Left hindlimb (tissue), 1 donor: ENCODE results near the gene INTS2.
"Not testable (repeated sequence)": the region's sequence is repeated elsewhere in the genome, so short reads cannot be mapped to it uniquely, and the experiment has no call there.

Experiments used
- DNase-seq: peaks from one replicate; pipeline ENCODE4 v3.0.0-alpha.2; 2018

The INTS2 gene

DNA sequence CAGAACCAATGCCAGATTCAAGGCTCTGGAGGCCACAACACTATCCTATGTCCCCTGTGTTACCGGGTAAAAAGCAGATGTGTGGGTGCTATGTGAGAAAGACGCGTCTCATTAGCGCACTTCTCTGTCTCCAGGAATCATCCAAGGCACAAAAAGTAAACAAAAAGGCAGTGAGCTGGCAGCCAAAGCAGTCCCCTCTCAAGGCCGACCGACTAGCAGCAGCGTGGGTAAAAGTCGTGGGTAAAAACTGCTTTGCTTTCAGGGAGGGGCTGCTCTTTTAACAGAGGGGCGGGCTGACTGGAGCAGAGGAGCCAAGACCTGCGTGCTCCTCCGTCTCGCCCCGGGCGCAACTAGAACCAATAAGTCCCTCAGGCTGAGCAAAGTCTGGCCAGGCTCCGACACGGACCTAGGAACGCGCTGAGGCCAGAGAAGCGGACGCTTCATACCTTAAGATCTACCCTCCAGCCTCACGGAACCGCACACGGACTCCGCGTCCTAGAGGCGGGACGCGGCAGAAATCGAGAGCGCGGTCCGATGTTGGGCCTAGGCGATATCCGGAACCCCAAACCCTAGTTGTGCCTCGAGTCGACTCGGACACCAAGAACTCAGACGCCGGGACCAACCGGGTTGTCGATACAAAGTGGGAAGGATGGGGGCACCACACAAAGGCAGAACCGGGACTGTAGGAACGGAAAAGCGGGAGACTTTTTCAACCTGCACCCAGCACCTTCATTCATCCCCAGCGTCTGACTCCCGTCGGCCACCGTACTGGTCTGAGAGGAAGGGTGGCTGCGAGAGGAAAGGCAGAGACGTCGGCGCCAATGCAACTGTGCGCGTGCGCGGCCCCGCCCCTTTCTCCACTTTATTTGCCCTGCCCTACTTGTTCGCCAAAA, at the start of gene INTS2:
Gene INTS2, minus strand, starts transcription at position 775 of the 893 bp plus-strand sequence. CDS start 1,338 bp downstream, outside the sequence.
- DNase-seq: peak; percentile 97

- DNase-seq: no peak
These were observed 46.3 kb upstream of the INTS2 start for GRCh38 chr17:61974115-61974514.

- no peak for DNase-seq
These were observed 44.5 kb upstream of the INTS2 start for GRCh38 chr17:61972311-61972710.

DNA sequence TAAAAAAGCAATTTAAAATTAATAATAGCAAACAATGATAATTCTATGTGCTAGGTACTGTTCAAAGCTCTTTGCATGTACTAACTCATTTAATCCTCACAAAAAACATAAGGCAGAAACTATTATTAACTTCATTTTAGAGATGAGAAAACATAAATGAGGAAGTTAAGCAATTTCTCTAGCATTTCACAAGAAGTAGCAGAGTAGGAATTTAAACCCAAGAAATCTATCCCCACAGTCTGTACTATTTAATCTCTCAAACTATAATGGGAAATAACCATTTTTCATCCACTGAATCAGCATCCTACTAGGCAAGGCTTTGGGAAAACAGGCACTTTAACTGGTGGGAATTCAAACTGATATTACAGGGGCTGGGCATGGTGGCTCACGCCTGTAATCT, 42.2 kb upstream of the INTS2 start:
- no peak for DNase-seq

- no peak for DNase-seq
These were observed 41.0 kb upstream of the INTS2 start for GRCh38 chr17:61968757-61969156.

DNA sequence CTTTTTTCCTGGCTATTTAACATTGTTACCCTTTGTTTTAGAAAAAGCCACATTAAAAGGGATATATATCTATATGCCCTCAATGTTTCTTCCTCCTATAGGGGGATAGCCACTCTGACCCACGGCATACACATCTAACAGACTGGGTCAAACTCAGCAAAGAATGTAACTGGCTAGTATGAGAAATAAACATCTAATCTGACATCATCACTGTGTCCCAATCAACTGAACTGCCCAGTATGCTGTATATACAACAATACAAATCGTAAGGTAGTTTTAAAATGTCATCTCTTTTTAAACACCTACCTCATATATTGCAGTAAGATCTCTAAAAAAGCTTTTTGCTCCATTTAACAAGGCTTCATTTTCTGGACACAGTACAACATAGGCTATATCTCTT, 39.9 kb upstream of the INTS2 start:
- no peak for DNase-seq

DNA sequence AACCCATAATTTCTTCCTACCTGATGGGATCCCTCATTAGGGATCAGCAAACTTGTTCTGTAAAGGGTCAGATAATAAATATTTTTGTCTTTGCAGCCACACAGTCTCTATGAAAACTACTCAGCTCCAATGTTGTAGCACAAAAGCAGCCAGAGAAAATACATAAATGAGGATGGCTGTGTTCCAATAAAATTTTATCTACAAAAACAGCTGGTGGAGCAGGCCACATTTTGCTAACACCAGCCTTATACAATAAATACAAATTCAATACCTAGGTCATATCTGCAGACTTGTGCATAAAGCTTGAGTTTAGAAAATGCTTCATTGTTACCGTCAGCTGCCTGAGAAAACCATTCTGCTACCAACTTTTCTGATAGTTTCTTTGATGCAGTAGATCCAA, 38.4 kb upstream of the INTS2 start:
- DNase-seq: no peak

GRCh38 chr17:61955619-61956018, 27.8 kb upstream of the INTS2 start:
- DNase-seq: no peak

- no peak for DNase-seq
These were observed 19.7 kb upstream of the INTS2 start for GRCh38 chr17:61947367-61948078.

- DNase-seq: no peak
These were observed 18.6 kb upstream of the INTS2 start for GRCh38 chr17:61946359-61946758.

- DNase-seq: no peak
These were observed 15.3 kb upstream of the INTS2 start for GRCh38 chr17:61943117-61943516.

DNA sequence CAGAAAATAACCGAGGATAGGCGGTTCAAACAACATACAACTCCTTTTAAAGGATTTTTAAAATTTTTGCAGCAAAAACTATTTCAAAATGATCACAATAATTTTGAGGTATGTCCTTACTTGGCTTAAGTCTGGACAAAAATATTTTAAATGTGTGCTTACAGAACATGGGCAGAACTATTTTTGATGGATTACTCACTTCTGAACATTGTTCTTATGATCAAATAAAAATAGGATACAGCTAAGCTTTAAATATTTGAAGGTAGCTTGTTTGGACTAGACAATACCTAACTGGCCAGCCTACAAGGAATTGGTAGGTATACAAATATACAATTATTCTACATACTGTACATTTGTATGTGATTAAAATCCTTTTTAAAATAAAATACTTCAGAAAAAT, 14.3 kb upstream of the INTS2 start:
- DNase-seq: no peak

DNA sequence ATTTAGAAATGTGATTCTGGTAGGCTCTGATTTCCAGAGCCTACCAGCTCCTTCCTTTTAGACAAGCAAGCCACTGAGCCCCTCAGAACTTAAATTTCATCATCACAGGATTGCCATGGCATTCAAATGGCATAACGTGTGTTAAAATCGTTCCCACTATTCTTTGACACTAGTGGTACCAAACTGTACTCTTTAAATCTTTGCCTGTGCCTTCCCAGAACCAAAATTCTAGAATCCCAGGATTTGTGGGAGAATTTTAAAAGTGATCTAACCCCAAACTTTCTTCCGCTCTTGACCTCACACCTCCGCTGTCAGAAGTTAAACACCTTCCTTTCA, 287 bp upstream of the INTS2 start:
- no peak for DNase-seq

- DNase-seq: no peak
These were observed 965 bp downstream of the INTS2 start for GRCh38 chr17:61926826-61927207.

DNA sequence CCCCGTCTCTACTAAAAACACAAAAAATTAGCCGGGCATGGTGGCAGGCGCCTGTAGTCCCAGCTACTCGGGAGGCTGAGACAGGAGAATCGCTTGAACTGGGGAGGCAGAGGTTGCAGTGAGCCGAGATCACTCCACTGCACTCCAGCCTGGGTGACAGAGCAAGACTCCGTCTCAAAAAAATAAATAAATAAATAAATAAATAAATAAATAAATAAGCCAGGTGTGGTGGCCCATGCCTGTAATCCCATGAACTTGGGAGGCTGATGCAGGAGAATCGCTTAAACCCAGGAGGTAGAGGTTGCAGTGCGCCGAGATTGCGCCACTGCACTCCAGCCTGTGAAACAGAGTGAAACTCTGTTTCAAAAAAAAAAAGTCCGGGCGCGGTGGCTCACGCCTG, 12.6 kb downstream of the INTS2 start:
- not testable (repeated sequence) for DNase-seq

DNA sequence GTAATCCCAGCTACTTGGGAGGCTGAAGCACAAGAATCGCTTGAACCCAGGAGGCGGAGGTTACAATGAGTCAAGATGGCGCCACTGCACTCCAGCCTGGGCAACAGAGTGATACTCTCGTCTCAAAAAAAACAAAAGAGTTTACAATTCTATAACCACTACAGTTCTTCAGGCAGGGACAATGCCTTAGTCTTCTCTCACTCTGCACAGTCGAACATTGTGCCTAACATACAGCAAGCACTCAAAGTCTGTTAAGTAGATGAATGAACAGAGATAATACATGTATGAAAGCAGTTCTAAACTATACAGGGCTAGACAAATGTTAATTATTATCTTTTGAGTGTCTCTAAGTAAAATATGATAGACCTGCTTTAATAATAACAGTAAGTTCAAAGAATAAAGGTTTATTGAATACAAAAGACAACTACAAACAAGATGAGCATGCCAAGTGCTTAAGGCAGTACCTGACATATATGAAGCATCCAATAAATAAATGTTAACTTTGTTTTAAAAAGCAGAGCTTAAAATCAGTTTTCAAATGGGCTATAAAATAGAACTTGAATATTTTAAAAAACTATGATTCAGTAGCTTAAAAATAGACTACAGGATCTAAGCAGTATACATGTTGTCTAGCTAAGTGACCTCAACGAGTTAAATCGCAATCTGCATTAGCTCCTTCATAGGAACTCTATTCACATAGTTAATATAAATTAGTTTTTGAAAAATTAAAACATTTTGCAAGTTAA, 19.3 kb downstream of the INTS2 start:
- DNase-seq: no peak

DNA sequence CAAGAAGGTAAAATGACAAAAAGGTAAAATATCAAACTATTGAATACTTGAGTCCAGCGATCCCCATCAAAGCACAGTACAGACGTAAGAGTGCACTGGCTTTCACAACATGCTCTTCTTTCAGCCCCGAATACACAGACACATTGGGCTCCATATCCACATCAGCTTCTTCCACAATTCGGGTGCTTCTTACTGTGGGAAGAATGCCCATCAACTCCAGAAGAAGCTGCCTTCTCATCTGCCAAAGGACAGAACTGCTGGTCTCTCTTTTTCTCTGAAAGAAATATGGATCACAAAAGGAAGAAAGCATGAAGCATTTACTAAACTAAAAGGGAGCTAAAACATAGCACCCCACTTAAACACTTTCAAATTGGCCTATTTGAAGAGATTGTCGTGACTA, 20.4 kb downstream of the INTS2 start:
- DNase-seq: no peak

- no peak for DNase-seq
These were observed 23.6 kb downstream of the INTS2 start for GRCh38 chr17:61904094-61904710.

GRCh38 chr17:61903251-61903650, 24.5 kb downstream of the INTS2 start:
- DNase-seq: no peak

GRCh38 chr17:61897548-61898180, 30.1 kb downstream of the INTS2 start:
- no peak for DNase-seq

GRCh38 chr17:61895391-61895790, 32.4 kb downstream of the INTS2 start:
- DNase-seq: no peak

GRCh38 chr17:61894310-61894709, 33.5 kb downstream of the INTS2 start:
- DNase-seq: not testable (repeated sequence)

GRCh38 chr17:61887733-61888132, 40.0 kb downstream of the INTS2 start:
- DNase-seq: not testable (repeated sequence)
